ENCODE data around the gene PRDM11. TPM values are rescaled to one million over a fixed set of nuclear protein-coding genes. Genes with fewer than 3 reads are reported as not detected.
A peak's percentile ranks its signal among the peaks of the same experiment; 100 is the strongest.

The PRDM11 gene
- total RNA-seq, 1 experiment from 2014 or later: 27.4 TPM

GRCh38 chr11:45181889-45182550 lies 35.6 kb downstream of the PRDM11 start:
- H3K4me1 ChIP-seq (ENCODE audit: control insufficient read depth, insufficient read depth, low read length): peaks cover 15% of the 10 kb centered on the region
- no peak overlapping the region; the same call in 1 of the 2 replicates for H3K27ac ChIP-seq (ENCODE audit: low read length)
- TF ChIP-seq POLR2AphosphoS5 (IDR thresholded peaks at IDR 0.05; ENCODE audit: low read depth, low read length): no peak
- TF ChIP-seq, protein P1, sequence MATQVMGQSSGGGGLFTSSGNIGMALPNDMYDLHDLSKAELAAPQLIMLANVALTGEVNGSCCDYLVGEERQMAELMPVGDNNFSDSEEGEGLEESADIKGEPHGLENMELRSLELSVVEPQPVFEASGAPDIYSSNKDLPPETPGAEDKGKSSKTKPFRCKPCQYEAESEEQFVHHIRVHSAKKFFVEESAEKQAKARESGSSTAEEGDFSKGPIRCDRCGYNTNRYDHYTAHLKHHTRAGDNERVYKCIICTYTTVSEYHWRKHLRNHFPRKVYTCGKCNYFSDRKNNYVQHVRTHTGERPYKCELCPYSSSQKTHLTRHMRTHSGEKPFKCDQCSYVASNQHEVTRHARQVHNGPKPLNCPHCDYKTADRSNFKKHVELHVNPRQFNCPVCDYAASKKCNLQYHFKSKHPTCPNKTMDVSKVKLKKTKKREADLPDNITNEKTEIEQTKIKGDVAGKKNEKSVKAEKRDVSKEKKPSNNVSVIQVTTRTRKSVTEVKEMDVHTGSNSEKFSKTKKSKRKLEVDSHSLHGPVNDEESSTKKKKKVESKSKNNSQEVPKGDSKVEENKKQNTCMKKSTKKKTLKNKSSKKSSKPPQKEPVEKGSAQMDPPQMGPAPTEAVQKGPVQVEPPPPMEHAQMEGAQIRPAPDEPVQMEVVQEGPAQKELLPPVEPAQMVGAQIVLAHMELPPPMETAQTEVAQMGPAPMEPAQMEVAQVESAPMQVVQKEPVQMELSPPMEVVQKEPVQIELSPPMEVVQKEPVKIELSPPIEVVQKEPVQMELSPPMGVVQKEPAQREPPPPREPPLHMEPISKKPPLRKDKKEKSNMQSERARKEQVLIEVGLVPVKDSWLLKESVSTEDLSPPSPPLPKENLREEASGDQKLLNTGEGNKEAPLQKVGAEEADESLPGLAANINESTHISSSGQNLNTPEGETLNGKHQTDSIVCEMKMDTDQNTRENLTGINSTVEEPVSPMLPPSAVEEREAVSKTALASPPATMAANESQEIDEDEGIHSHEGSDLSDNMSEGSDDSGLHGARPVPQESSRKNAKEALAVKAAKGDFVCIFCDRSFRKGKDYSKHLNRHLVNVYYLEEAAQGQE (IDR thresholded peaks at IDR 0.05; ENCODE audit: insufficient read depth in 1 of 2, low read depth in 2 of 2, low read length in 1 of 2): no peak
- TF ChIP-seq, protein P2, sequence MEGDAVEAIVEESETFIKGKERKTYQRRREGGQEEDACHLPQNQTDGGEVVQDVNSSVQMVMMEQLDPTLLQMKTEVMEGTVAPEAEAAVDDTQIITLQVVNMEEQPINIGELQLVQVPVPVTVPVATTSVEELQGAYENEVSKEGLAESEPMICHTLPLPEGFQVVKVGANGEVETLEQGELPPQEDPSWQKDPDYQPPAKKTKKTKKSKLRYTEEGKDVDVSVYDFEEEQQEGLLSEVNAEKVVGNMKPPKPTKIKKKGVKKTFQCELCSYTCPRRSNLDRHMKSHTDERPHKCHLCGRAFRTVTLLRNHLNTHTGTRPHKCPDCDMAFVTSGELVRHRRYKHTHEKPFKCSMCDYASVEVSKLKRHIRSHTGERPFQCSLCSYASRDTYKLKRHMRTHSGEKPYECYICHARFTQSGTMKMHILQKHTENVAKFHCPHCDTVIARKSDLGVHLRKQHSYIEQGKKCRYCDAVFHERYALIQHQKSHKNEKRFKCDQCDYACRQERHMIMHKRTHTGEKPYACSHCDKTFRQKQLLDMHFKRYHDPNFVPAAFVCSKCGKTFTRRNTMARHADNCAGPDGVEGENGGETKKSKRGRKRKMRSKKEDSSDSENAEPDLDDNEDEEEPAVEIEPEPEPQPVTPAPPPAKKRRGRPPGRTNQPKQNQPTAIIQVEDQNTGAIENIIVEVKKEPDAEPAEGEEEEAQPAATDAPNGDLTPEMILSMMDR (IDR thresholded peaks at IDR 0.05): no peak
- TF ChIP-seq SIN3A (IDR thresholded peaks at IDR 0.05; ENCODE audit: borderline replicate concordance, insufficient read depth, low read depth, low read length): no peak
- TF ChIP-seq TCF7L2 (IDR thresholded peaks at IDR 0.05; ENCODE audit: low read depth, low read length): no peak
- ChIA-PET CTCF (no interaction called here), POLR2A (no interaction called here)
- no peak overlapping the region for H3K4me3 ChIP-seq (ENCODE audit: low read depth in 2 of 2, low read length in 2 of 2)
- no peak for DNase-seq (ENCODE audit: low read depth, low spot score)
- in situ Hi-C loops (cut with HindIII; ENCODE audit: low pct_unique_long_range_greater_than_20kb, low sequenced_read_pairs): no loop called here
- ATAC-seq: no peak
- no peaks in the 10 kb centered on the region for H3K27me3 ChIP-seq (ENCODE audit: control insufficient read depth, insufficient read depth, low read length)
- H3K36me3 ChIP-seq (ENCODE audit: control insufficient read depth, insufficient read depth, low read length): no peaks in the 10 kb centered on the region
- no TSS peak for BruUV-seq (replicated peaks)
- no peaks in the 10 kb centered on the region for H3K9me3 ChIP-seq (ENCODE audit: control insufficient read depth, insufficient read depth, low read depth, low read length)
- intact Hi-C loops (cut with micrococcal nuclease; ENCODE audit: unreplicated experiment): no loop called here

- intact Hi-C loops (cut with micrococcal nuclease; ENCODE audit: unreplicated experiment): no loop called here
These were observed 36.5 kb downstream of the PRDM11 start for GRCh38 chr11:45182902-45183301.

More at GRCh38 chr11:45182902-45183301, 36.5 kb downstream of the PRDM11 start:
- no peak overlapping the region for H3K27ac ChIP-seq (ENCODE audit: low read length)
- peaks cover 15% of the 10 kb centered on the region for H3K4me1 ChIP-seq (ENCODE audit: control insufficient read depth, insufficient read depth, low read length)
- no peaks in the 10 kb centered on the region for H3K27me3 ChIP-seq (ENCODE audit: control insufficient read depth, insufficient read depth, low read length)
- ChIA-PET CTCF (no interaction called here), POLR2A (no interaction called here)
- no peak for DNase-seq (ENCODE audit: low read depth, low spot score)
- in situ Hi-C loops (cut with HindIII; ENCODE audit: low pct_unique_long_range_greater_than_20kb, low sequenced_read_pairs): no loop called here
- no TSS peak for BruUV-seq (replicated peaks)
- H3K36me3 ChIP-seq (ENCODE audit: control insufficient read depth, insufficient read depth, low read length): no peaks in the 10 kb centered on the region
- no peak overlapping the region for H3K4me3 ChIP-seq (ENCODE audit: low read depth in 2 of 2, low read length in 2 of 2)
- no peaks in the 10 kb centered on the region for H3K9me3 ChIP-seq (ENCODE audit: control insufficient read depth, insufficient read depth, low read depth, low read length)
- no peak for ATAC-seq
- TF ChIP-seq, protein P1 (IDR thresholded peaks at IDR 0.05; ENCODE audit: insufficient read depth in 1 of 2, low read depth in 2 of 2, low read length in 1 of 2): no peak
- TF ChIP-seq, protein P2 (IDR thresholded peaks at IDR 0.05): peak; percentile 75
